Suprapubic skin (tissue), 4 donors: ENCODE data around the gene CA6. TPM values are rescaled to one million over a fixed set of nuclear protein-coding genes. Genes with fewer than 3 reads are reported as not detected.

Experiments used
- DNase-seq, 2 donors: peaks; one replicate each; pipeline ENCODE4 v3.0.0-alpha.2; 2019; ENCODE audit warnings: low spot score in 2 of 2
- H3K27ac ChIP-seq: fragments of 200-600 bp; sonication (generic); one replicate; pipeline ENCODE4 v1.5.1; 2019
- H3K27me3 ChIP-seq: fragments of 200-600 bp; sonication (generic); one replicate; pipeline ENCODE4 v1.5.1; 2019
- H3K36me3 ChIP-seq: fragments of 200-600 bp; sonication (generic); one replicate; pipeline ENCODE4 v1.5.1; 2019
- H3K4me1 ChIP-seq: fragments of 200-600 bp; sonication (generic); one replicate; pipeline ENCODE4 v1.5.1; 2019
- H3K4me3 ChIP-seq: fragments of 200-600 bp; sonication (generic); one replicate; pipeline ENCODE4 v1.5.1; 2019; ENCODE audit warnings: mild to moderate bottlenecking
- H3K9me3 ChIP-seq: fragments of 200-600 bp; sonication (generic); one replicate; pipeline ENCODE4 v1.5.1; 2019
- EP300 ChIP-seq: sonication (generic); formaldehyde crosslinking; IDR thresholded peaks from one replicate; pipeline ENCODE4 v1.6.1; 2017; ENCODE audit warnings: antibody characterized with exemption
- POLR2A ChIP-seq, 2 donors: fragments of 450-650 bp; IDR thresholded peaks; one replicate each; pipeline ENCODE4 v1.6.1; 2017; ENCODE audit warnings: antibody characterized with exemption in 2 of 2, mild to moderate bottlenecking in 2 of 2, moderate library complexity in 2 of 2
- POLR2AphosphoS5 ChIP-seq, 3 donors: sonication (generic); formaldehyde crosslinking; IDR thresholded peaks; one replicate each; pipeline ENCODE4 v1.6.1; 2017; ENCODE audit warnings: antibody characterized with exemption in 3 of 3
- WGBS: methylation state at CpG from one replicate; pipeline ENCODE4 v1.1.5; 2018; 5-methylcytosine and 5-hydroxymethylcytosine counted together
- total RNA-seq, 4 donors: library from RNA; depleted of rRNA; stranded (reverse); fragments of >200 nt; gene quantifications; one replicate each; pipeline ENCODE4 v1.1.0, GENCODE V29; 2016
- TF ChIP-seq, protein P1 (sequence below), 2 donors: fragments of 200-600 bp in 1 of 2; fragments of 450-650 bp in 1 of 2; sonication (generic) in 1 of 2; IDR thresholded peaks; one replicate each; pipeline ENCODE4 v1.5.1; 2016 to 2019; ENCODE audit warnings: antibody characterized with exemption in 2 of 2, mild to moderate bottlenecking in 1 of 2, moderate library complexity in 1 of 2

Gene CA6
- total RNA-seq, 4 donors from 2014 or later: 9.5 to 57.9 (median 38.7) TPM

DNA sequence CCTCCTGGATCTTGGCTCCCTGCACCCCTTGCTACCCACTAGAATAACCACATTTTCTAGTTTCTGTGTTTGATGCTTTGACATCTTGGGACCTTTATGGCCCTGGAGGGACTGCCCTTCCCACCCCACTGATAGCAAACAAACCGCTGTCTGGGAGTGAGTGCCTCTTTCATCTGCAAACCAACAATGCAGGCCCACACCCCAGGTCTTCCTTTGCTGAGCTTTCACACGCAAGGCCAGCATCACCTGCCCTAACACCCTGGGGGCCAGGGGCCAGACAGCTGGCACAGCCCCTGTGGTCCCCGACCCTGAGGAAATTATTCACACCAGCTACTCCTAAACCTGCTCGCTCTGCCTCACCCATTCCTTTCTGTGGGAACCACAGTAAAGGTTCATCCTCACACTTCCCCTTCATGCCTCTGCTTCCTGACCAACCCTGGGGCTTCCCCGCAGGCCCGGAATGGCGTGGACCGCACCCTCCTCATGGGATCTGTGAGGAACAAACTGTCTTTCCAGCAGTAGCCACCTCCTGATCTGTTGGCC is 65.2 kb downstream of the CA6 start:
- Histone ChIP-seq H3K4me1 (no peaks in the 10 kb centered on the region), H3K4me3 (no peak overlapping the region), H3K36me3 (no peaks in the 10 kb centered on the region), H3K27me3 (no peaks in the 10 kb centered on the region), H3K27ac (no peak overlapping the region), H3K9me3 (no peaks in the 10 kb centered on the region)
- WGBS: 75% methylated on average over 8 of the region's 8 CpGs
- no peak for DNase-seq
- TF ChIP-seq POLR2A (IDR thresholded peaks at IDR 0.05) (no peak), POLR2AphosphoS5 (IDR thresholded peaks at IDR 0.05) (no peak), EP300 (no peak)
- TF ChIP-seq, protein P1, sequence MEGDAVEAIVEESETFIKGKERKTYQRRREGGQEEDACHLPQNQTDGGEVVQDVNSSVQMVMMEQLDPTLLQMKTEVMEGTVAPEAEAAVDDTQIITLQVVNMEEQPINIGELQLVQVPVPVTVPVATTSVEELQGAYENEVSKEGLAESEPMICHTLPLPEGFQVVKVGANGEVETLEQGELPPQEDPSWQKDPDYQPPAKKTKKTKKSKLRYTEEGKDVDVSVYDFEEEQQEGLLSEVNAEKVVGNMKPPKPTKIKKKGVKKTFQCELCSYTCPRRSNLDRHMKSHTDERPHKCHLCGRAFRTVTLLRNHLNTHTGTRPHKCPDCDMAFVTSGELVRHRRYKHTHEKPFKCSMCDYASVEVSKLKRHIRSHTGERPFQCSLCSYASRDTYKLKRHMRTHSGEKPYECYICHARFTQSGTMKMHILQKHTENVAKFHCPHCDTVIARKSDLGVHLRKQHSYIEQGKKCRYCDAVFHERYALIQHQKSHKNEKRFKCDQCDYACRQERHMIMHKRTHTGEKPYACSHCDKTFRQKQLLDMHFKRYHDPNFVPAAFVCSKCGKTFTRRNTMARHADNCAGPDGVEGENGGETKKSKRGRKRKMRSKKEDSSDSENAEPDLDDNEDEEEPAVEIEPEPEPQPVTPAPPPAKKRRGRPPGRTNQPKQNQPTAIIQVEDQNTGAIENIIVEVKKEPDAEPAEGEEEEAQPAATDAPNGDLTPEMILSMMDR (IDR thresholded peaks at IDR 0.05): no peak

DNA sequence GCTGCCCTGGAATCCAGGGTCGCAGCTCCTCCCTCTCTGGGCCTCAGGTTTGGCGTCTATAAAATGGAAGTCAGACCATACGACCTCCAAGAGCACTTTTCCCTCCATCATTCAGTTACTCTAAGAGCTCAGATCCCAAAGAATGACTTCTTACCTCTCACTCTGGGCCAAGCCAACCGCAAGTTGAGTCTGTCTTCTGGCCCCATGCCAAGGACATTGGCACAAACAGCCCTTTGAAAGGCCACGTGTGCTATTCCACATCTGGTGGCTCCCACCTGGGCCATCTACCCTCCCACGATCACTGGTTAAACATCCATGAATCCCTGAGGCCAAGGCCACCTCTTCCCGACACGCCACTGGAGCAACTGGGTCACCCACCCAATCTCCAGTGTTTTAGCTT is 68.2 kb downstream of the CA6 start:
- Histone ChIP-seq H3K36me3 (no peaks in the 10 kb centered on the region), H3K4me3 (no peak overlapping the region), H3K9me3 (no peaks in the 10 kb centered on the region), H3K27ac (no peak overlapping the region), H3K4me1 (no peaks in the 10 kb centered on the region), H3K27me3 (no peaks in the 10 kb centered on the region)
- WGBS: 72% methylated on average over 8 of the region's 8 CpGs
- TF ChIP-seq, protein P1 (IDR thresholded peaks at IDR 0.05): no peak
- TF ChIP-seq POLR2AphosphoS5 (IDR thresholded peaks at IDR 0.05): no peak
- no peak for TF ChIP-seq POLR2A (IDR thresholded peaks at IDR 0.05)
- TF ChIP-seq EP300: no peak
- DNase-seq: no peak

- Histone ChIP-seq H3K4me3 (no peak overlapping the region), H3K27ac (no peak overlapping the region), H3K4me1 (no peaks in the 10 kb centered on the region), H3K9me3 (no peaks in the 10 kb centered on the region), H3K36me3 (no peaks in the 10 kb centered on the region), H3K27me3 (no peaks in the 10 kb centered on the region)
- no peak for DNase-seq
- 98% methylated on average over 6 of the region's 36 CpGs for WGBS
- TF ChIP-seq EP300: no peak
Observed at GRCh38 chr1:9014475-9015375, 69.1 kb downstream of the CA6 start.

DNA sequence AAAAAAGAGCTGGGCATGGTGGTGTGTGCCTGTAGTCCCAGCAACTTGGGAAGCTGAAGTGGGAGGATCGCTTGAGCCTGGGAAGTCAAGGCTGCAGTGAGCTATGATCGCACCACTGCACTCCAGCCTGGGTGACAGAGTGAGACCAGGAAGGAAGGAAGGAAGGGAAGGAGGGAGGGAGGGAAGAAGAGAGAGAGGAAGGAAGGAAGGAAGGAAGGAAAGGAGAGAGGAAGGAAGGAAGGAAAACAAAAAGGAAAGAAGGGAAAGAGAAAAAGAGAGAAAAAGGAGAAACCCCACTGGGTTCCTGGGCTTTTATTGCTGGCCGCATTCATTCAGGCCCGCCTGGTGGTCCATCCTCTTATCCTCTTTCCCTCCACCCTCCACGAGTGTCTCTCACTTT is 70.8 kb downstream of the CA6 start:
- Histone ChIP-seq H3K4me3 (no peak overlapping the region), H3K4me1 (no peaks in the 10 kb centered on the region), H3K9me3 (no peaks in the 10 kb centered on the region), H3K36me3 (no peaks in the 10 kb centered on the region), H3K27ac (no peak overlapping the region), H3K27me3 (no peaks in the 10 kb centered on the region)
- 82% methylated on average over 5 of the region's 5 CpGs for WGBS
- TF ChIP-seq EP300: no peak
- TF ChIP-seq POLR2A (IDR thresholded peaks at IDR 0.05): no peak
- TF ChIP-seq, protein P1 (IDR thresholded peaks at IDR 0.05): no peak
- no peak for DNase-seq

- DNase-seq: no peak
Observed at GRCh38 chr1:9018333-9018732, 72.7 kb downstream of the CA6 start.

More at GRCh38 chr1:9018333-9018732, 72.7 kb downstream of the CA6 start:
- Histone ChIP-seq H3K36me3 (no peaks in the 10 kb centered on the region), H3K4me1 (no peaks in the 10 kb centered on the region), H3K9me3 (no peaks in the 10 kb centered on the region), H3K4me3 (no peak overlapping the region), H3K27me3 (no peaks in the 10 kb centered on the region), H3K27ac (no peak overlapping the region)
- TF ChIP-seq EP300 (no peak), POLR2AphosphoS5 (IDR thresholded peaks at IDR 0.05) (no peak), POLR2A (IDR thresholded peaks at IDR 0.05) (no peak)
- TF ChIP-seq, protein P1 (IDR thresholded peaks at IDR 0.05): no peak
- 71% methylated on average over 13 of the region's 13 CpGs for WGBS
